KBM-7 (cell line): ENCODE measurements around the gene SLAMF7.
A peak's percentile ranks its signal among the peaks of the same experiment; 100 is the strongest.

ENCODE experiments used
- DNase-seq: peaks from one replicate; pipeline ENCODE4 v3.0.0-alpha.2; 2015
- in situ Hi-C: fragments of 300-500 bp; cut with MboI; formaldehyde crosslinking; loops from 2 replicates; pipeline ENCODE4 v1.14.3; 2020; ENCODE audit warnings: low sequenced_read_pairs, low pct_unique_long_range_greater_than_20kb, mixed read lengths

The SLAMF7 gene

GRCh38 chr1:160744199-160744851 is 5.3 kb downstream of the SLAMF7 start:
- in situ Hi-C loops = no loop called here

GRCh38 chr1:160744852-160745520 is 5.9 kb downstream of the SLAMF7 start:
- in situ Hi-C loops = no loop called here
- DNase-seq = no peak

More at GRCh38 chr1:160744199-160744851, 5.3 kb downstream of the SLAMF7 start:
- DNase-seq = no peak

GRCh38 chr1:160745551-160745950 is 6.5 kb downstream of the SLAMF7 start:
- in situ Hi-C loops = no loop called here
- DNase-seq = no peak

- no peak for DNase-seq
- in situ Hi-C loops = no loop called here
These were observed 7.9 kb downstream of the SLAMF7 start for GRCh38 chr1:160746836-160747500.

- in situ Hi-C loops = no loop called here
- DNase-seq = no peak
These were observed 8.7 kb downstream of the SLAMF7 start for GRCh38 chr1:160747717-160748116.

GRCh38 chr1:160748181-160748877 is 9.3 kb downstream of the SLAMF7 start:
- in situ Hi-C loops = no loop called here
- DNase-seq = peak; percentile 17

GRCh38 chr1:160748878-160749269 is 9.8 kb downstream of the SLAMF7 start:
- no peak for DNase-seq
- in situ Hi-C loops = no loop called here

DNA sequence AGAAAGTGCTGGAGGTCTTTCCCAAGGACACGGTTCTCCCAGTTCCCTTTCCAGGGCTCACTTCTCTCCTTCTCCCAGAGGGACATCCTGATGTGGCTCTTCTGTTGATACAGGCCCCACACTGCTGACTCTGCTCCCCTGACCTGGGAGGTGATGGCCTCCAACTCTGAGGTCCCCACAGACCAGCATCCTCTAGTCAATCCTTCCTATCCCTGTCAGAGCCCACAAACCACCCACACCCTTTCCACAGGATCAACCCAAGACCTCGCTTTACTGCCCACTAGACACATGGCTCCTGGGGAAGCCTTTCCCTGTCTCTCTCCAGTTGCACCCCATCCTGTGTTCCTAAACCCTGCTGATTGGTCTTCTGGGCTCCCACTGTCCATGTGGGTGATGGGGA is 11.6 kb downstream of the SLAMF7 start:
- in situ Hi-C loops = no loop called here

GRCh38 chr1:160752406-160752805 is 13.4 kb downstream of the SLAMF7 start:
- in situ Hi-C loops = no loop called here
- no peak for DNase-seq

More for the DNA sequence above, 11.6 kb downstream of the SLAMF7 start:
- no peak for DNase-seq

GRCh38 chr1:160752924-160753323 is 13.9 kb downstream of the SLAMF7 start:
- DNase-seq = no peak
- in situ Hi-C loops = no loop called here

DNA sequence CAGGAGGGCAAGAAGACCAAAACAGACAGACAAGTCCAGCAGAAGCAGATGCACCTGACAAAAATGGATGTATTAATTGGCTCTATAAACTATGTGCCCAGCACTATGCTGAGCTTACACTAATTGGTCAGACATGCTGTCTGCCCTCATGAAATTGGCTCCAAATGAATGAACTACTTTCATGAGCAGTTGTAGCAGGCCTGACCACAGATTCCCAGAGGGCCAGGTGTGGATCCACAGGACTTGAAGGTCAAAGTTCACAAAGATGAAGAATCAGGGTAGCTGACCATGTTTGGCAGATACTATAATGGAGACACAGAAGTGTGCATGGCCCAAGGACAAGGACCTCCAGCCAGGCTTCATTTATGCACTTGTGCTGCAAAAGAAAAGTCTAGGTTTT is 14.5 kb downstream of the SLAMF7 start:
- DNase-seq = no peak
- in situ Hi-C loops = no loop called here

DNA sequence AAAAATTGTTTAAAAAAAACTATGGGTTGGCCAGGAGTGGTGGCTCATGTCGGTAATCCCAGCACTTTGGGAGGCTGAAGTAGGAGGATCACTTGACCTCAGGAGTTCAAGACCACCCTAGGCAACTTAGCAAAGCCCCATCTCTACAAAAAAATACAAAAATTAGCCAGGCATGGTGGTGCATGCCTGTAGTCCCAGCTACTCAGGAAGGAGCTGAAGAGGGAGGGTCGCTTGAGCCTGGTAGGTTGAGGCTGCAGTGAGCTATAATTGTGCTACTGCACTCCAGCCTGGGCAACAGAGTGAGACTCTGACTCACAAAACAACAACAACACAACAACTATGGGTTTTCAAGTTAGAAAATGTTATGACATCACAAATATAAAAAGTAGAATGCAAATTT is 16.4 kb downstream of the SLAMF7 start:
- in situ Hi-C loops = no loop called here

GRCh38 chr1:160755911-160756848 is 17.1 kb downstream of the SLAMF7 start:
- DNase-seq = no peak
- in situ Hi-C loops = no loop called here

More for the DNA sequence above, 16.4 kb downstream of the SLAMF7 start:
- no peak for DNase-seq

DNA sequence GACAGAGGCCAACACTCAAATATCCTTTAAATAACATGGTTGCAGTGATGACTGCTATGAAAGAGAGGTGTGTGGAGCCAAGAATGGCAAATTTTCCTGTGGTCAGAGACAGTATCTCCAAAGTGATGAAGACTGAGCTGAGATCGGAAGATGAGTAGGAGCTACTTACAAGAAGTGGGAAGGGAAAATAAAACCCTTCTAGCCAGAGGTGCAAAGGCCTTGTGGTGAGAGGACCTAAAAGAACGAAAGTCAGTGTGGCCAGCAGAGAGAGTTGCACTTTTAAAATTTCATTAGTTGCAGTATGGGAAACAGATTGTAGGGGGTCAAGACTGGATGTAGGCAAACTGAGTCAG is 17.8 kb downstream of the SLAMF7 start:
- DNase-seq = no peak
- in situ Hi-C loops = no loop called here

DNA sequence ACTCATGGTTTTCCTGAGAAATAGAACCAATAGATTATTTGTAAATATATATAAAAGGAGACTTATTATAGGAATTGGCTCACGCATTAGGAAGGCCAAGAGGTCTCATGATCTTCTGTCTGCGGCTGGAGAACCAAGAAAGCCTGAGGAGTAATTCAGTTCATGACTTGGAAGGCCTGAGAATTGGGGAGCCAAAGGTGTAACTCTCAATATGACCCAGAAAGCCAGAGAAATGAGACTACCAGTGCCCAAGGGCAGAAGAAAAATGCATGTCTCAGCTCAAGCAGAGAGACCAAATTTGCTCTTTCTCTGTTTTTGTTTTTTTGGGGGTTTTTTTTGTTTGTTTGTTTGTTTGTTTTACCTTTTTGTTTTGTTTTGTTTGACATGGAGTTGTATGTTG is 19.5 kb downstream of the SLAMF7 start:
- no peak for DNase-seq
- in situ Hi-C loops = no loop called here

DNA sequence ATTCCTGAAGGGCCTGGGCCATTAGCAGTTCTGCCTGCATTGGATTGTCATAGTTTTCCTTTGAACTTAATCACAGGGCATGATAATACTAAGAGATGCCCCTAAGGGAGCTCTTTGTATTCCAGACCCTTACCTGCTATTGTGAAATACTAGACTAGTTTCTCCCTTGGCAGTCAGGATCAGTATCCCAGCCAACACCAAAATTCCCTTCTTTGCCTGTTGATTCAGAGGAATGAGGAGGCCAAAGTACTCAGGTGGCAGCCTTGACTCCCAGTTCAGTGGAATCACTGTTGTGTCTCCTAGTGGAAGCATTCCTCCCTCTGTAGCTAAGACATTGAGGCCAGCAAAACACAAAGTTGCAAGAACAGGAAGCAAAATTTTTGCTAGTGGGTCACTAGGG is 20.7 kb downstream of the SLAMF7 start:
- DNase-seq = no peak
- in situ Hi-C loops = no loop called here

GRCh38 chr1:160761046-160761445 is 22.0 kb downstream of the SLAMF7 start:
- in situ Hi-C loops = no loop called here
- no peak for DNase-seq

- DNase-seq = no peak
- in situ Hi-C loops = no loop called here
These were observed 22.8 kb downstream of the SLAMF7 start for GRCh38 chr1:160761886-160762285.

DNA sequence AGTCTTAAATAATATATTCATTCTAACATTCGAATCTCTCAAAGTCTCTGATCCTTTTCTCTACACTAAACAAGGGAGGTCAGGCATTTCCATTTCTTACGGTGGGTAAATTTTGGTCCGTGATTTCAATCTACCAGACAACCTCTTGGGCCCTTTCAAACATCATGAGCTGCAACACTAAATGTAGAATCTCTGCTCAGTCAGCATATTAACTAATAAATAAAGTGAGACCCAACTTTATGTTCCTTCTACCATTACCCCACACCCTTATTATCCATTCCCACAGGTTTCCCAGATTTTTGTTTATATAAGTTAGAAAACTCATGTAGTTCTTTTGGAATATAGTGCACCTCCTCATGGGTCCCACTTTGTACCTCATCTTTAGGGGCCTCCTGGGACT is 24.9 kb downstream of the SLAMF7 start:
- DNase-seq = no peak
- in situ Hi-C loops = no loop called here
